ENCODE results near the gene GJC3.

- TF ChIP-seq CTCF (IDR thresholded peaks at IDR 0.05; ENCODE audit: low read length), result no peak
- TF ChIP-seq EZH2 (optimal IDR thresholded peaks at IDR 0.05; ENCODE audit: low read depth, low read length), result no peak
Observed at GRCh38 chr7:99894738-99895137, 34.7 kb downstream of the GJC3 start.
